Prostate gland (tissue), 2 donors: ENCODE measurements around the gene TSPAN32.

Source experiments
- POLR2A ChIP-seq: fragments of 450-650 bp; IDR thresholded peaks from one replicate; pipeline ENCODE4 v1.6.1; 2016; ENCODE audit warnings: antibody characterized with exemption, mild to moderate bottlenecking
- POLR2AphosphoS5 ChIP-seq: sonication (generic); formaldehyde crosslinking; IDR thresholded peaks from one replicate; pipeline ENCODE4 v1.6.1; 2017; ENCODE audit warnings: antibody characterized with exemption
- TF ChIP-seq, protein P1 (sequence below), 4 experiments: fragments of 200-600 bp in 2 of 4; fragments of 450-650 bp in 2 of 4; sonication (generic) in 2 of 4; IDR thresholded peaks; 1 replicate in 3 of 4; 2 replicates in 1 of 4; pipeline ENCODE4 v1.5.1; 2016 to 2019; ENCODE audit warnings: antibody characterized with exemption in 4 of 4, mild to moderate bottlenecking in 2 of 4, moderate library complexity in 2 of 4

DNA sequence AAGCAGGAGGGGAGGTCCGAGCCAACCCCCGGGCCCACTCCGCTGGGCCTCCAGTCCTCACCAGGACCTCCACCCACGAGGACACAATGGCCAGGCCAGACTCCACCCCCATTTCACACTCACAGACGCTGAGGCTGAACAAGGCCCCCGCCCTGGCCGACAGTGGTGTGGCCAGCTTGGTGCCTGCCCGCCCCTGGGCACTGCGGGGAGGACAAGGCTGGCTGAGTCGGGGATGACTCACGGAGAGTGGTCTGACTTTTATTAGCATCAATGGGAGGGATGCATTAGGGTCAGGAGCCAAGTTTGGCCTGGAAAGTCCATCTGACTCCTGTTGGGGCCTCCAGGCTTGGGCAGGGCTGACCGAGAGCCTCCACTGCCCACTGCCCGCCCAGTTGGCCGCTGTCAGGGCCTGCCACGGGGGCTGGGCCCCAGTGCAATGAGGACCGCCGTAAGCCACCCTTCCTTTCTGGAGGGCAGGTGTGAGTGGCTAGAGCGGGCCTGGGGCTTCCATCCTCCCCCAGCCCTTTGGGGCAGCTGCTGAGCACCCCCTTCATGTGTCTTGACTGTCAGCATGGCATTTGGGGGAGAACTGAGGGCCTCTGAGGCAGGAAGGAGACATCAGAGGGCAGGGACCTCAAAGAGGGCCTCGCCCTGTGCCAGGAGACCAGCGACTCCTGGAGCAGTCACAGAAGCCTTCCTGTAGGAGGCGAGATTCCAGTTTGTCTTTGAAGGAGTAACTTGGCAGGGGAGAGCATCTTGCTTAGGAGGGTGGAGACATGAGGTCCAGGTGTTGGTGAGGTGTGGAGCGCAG, 10.6 kb downstream of the TSPAN32 start:
- TF ChIP-seq POLR2AphosphoS5 (no peak), POLR2A (no peak)
- TF ChIP-seq, protein P1, sequence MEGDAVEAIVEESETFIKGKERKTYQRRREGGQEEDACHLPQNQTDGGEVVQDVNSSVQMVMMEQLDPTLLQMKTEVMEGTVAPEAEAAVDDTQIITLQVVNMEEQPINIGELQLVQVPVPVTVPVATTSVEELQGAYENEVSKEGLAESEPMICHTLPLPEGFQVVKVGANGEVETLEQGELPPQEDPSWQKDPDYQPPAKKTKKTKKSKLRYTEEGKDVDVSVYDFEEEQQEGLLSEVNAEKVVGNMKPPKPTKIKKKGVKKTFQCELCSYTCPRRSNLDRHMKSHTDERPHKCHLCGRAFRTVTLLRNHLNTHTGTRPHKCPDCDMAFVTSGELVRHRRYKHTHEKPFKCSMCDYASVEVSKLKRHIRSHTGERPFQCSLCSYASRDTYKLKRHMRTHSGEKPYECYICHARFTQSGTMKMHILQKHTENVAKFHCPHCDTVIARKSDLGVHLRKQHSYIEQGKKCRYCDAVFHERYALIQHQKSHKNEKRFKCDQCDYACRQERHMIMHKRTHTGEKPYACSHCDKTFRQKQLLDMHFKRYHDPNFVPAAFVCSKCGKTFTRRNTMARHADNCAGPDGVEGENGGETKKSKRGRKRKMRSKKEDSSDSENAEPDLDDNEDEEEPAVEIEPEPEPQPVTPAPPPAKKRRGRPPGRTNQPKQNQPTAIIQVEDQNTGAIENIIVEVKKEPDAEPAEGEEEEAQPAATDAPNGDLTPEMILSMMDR (IDR thresholded peaks at IDR 0.05): no peak
